HepG2 (cell line): ENCODE results near the gene SH3D21. TPM values are rescaled to one million over a fixed set of nuclear protein-coding genes. Genes with fewer than 3 reads are reported as not detected.

Experiments
- CHCHD3 ChIP-seq: sonication (generic); formaldehyde crosslinking; IDR thresholded peaks from 2 replicates; pipeline ENCODE4 v1.8.0; 2022; ENCODE audit warnings: mild to moderate bottlenecking, missing genetic modification reagents, moderate library complexity
- DMAP1 ChIP-seq: IDR thresholded peaks from 2 replicates; pipeline ENCODE4 v1.6.1; 2016
- DRAP1 ChIP-seq: IDR thresholded peaks from 2 replicates; pipeline ENCODE4 v1.6.1; 2016; ENCODE audit warnings: missing genetic modification reagents, missing compliant biosample characterization
- GZF1 ChIP-seq: sonication (generic); formaldehyde crosslinking; IDR thresholded peaks from 2 replicates; pipeline ENCODE4 v1.5.1; 2020; ENCODE audit warnings: mild to moderate bottlenecking, missing genetic modification reagents
- HNRNPH1 ChIP-seq: fragments of 200-400 bp; formaldehyde crosslinking; optimal IDR thresholded peaks from 2 replicates; pipeline ENCODE3; 2017; ENCODE audit warnings: mild to moderate bottlenecking, low read depth, low read length
- KIAA2018 ChIP-seq: sonication (generic); formaldehyde crosslinking; IDR thresholded peaks from 2 replicates; pipeline ENCODE4 v1.5.0; 2020; ENCODE audit warnings: mild to moderate bottlenecking, missing genetic modification reagents, borderline replicate concordance
- SP5 ChIP-seq: IDR thresholded peaks from 2 replicates; pipeline ENCODE4 v1.6.1; 2016; ENCODE audit warnings: low read depth, borderline replicate concordance
- ZFP36L1 ChIP-seq: sonication (generic); formaldehyde crosslinking; IDR thresholded peaks from 2 replicates; pipeline ENCODE4 v1.8.0; 2022; ENCODE audit warnings: mild to moderate bottlenecking, missing genetic modification reagents, moderate library complexity
- ZNF24 ChIP-seq: fragments of 450-650 bp; IDR thresholded peaks from 2 replicates; pipeline ENCODE4 v1.6.1; 2017; ENCODE audit warnings: antibody characterized with exemption, mild to moderate bottlenecking
- ZNF256 ChIP-seq: sonication (generic); formaldehyde crosslinking; conservative IDR thresholded peaks from 2 replicates; pipeline ENCODE4 v1.4.0; 2020; ENCODE audit warnings: missing genetic modification reagents
- ZNF446 ChIP-seq: sonication (generic); formaldehyde crosslinking; IDR thresholded peaks from 2 replicates; pipeline ENCODE4 v1.5.0; 2020; ENCODE audit warnings: mild to moderate bottlenecking, missing genetic modification reagents
- ZNF510 ChIP-seq: sonication (generic); formaldehyde crosslinking; IDR thresholded peaks from 2 replicates; pipeline ENCODE4 v1.4.0; 2020; ENCODE audit warnings: low read depth, mild to moderate bottlenecking, missing genetic modification reagents
- ZNF781 ChIP-seq: sonication (generic); formaldehyde crosslinking; IDR thresholded peaks from 2 replicates; pipeline ENCODE4 v1.5.1; 2020; ENCODE audit warnings: borderline replicate concordance, mild to moderate bottlenecking, missing genetic modification reagents; ENCODE audit errors: not compliant biosample characterization
- ZZZ3 ChIP-seq: sonication (generic); formaldehyde crosslinking; IDR thresholded peaks from 2 replicates; pipeline ENCODE4 v1.4.0; 2020; ENCODE audit warnings: missing genetic modification reagents, mild to moderate bottlenecking, borderline replicate concordance
- polyA plus RNA-seq, 8 experiments: library from polyadenylated mRNA; depleted of rRNA in 3 of 8; stranded (reverse) in 7 of 8; unstranded in 1 of 8; fragments of >200 nt; fragmentation: Illumina TruSeq in 4 of 8; extraction: Trizol in 4 of 8; gene quantifications; 2 replicates each; pipeline versions ENCODE4 v1.2.1 to v1.2.3, GENCODE V29; 2011 to 2016; ENCODE audit warnings: low read depth in 4 of 8, missing spikeins in 1 of 8, mixed read lengths in 1 of 8; ENCODE audit not compliant: insufficient read depth in 1 of 8
- total RNA-seq, 5 experiments: library from RNA; depleted of rRNA; stranded (reverse); fragments of >200 nt; fragmentation: Illumina TruSeq; extraction: Trizol; gene quantifications; 2 replicates each; pipeline ENCODE4 v1.2.3, GENCODE V29; 2016; ENCODE audit warnings: low read depth in 1 of 5
- TF ChIP-seq, protein P1 (sequence below): sonication (generic); formaldehyde crosslinking; IDR thresholded peaks from 2 replicates; pipeline ENCODE4 v1.4.0; 2020; ENCODE audit warnings: mild to moderate bottlenecking, missing genetic modification reagents
- TF ChIP-seq, protein P2 (sequence below): sonication (generic); formaldehyde crosslinking; IDR thresholded peaks from 2 replicates; pipeline ENCODE4 v1.4.0; 2020; ENCODE audit warnings: mild to moderate bottlenecking, missing genetic modification reagents
- TF ChIP-seq, protein P3 (sequence below): sonication (generic); formaldehyde crosslinking; IDR thresholded peaks from 2 replicates; pipeline ENCODE4 v1.5.0; 2020; ENCODE audit warnings: missing genetic modification reagents, mild to moderate bottlenecking, borderline replicate concordance

The SH3D21 gene
- total and polyA plus RNA-seq, 2 of the 13 experiments (the other 11 are each of a cell fraction or from before 2014, with no cell fraction given) = 5.1 to 8.6 TPM

DNA sequence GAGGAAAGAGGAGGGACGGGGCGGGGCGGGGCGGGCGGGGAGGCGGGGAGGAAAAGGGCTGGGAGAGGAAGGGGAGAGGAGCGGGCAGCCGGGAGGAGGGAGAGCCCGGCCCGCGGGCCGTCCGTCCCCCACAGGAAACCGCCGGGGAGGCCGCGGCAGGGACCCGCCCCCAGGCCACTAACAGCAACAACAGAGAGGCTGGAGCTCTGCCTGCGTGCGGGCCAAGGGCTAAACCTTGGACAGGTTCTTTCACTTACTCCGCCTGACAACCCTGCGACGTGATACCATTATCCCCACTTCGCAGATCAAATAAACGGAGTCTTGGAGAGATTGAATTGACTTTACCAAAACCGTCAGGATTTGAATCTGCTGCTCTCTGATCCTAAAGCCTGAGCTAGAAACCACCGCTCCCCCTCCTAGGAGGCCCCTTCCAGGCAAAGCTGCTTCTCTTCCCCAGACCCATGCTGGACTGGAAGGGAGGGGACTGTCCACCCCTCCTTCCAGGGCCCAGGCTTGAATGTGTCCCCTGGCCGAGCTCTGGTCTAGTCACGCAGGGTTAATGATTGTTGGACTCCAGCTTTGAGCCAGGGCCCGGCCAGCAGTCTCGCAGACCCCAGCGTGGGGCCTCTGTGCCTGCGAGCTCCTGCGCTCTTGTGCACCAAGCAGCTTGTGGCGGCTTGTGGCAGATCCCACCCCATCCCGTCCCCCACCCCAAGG is 17.6 kb downstream of the SH3D21 start, which contains the start of gene EVA1B (continued):
- TF ChIP-seq KIAA2018 (CRISPR knock-in tag) (no peak), CHCHD3 (no peak), ZZZ3 (no peak), DRAP1 (CRISPR knock-in tag) (peak; percentile 92), SP5 (0 out of 2 replicates have a peak, but pooled peaks have one; percentile 59), ZNF781 (CRISPR knock-in tag) (no peak), HNRNPH1 (no peak), ZNF256 (CRISPR knock-in tag) (no peak), ZNF446 (CRISPR knock-in tag) (no peak), ZFP36L1 (CRISPR knock-in tag) (no peak), ZNF24 (no peak; the same call in 1 of the 2 replicates), ZNF510 (CRISPR knock-in tag) (no peak), GZF1 (CRISPR knock-in tag) (no peak), DMAP1 (no peak)
- TF ChIP-seq, protein P1, sequence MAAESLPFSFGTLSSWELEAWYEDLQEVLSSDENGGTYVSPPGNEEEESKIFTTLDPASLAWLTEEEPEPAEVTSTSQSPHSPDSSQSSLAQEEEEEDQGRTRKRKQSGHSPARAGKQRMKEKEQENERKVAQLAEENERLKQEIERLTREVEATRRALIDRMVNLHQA (CRISPR knock-in tag) = no peak
- TF ChIP-seq, protein P2, sequence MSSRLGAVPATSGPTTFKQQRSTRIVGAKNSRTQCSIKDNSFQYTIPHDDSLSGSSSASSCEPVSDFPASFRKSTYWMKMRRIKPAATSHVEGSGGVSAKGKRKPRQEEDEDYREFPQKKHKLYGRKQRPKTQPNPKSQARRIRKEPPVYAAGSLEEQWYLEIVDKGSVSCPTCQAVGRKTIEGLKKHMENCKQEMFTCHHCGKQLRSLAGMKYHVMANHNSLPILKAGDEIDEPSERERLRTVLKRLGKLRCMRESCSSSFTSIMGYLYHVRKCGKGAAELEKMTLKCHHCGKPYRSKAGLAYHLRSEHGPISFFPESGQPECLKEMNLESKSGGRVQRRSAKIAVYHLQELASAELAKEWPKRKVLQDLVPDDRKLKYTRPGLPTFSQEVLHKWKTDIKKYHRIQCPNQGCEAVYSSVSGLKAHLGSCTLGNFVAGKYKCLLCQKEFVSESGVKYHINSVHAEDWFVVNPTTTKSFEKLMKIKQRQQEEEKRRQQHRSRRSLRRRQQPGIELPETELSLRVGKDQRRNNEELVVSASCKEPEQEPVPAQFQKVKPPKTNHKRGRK (CRISPR knock-in tag) = no peak
- TF ChIP-seq, protein P3, sequence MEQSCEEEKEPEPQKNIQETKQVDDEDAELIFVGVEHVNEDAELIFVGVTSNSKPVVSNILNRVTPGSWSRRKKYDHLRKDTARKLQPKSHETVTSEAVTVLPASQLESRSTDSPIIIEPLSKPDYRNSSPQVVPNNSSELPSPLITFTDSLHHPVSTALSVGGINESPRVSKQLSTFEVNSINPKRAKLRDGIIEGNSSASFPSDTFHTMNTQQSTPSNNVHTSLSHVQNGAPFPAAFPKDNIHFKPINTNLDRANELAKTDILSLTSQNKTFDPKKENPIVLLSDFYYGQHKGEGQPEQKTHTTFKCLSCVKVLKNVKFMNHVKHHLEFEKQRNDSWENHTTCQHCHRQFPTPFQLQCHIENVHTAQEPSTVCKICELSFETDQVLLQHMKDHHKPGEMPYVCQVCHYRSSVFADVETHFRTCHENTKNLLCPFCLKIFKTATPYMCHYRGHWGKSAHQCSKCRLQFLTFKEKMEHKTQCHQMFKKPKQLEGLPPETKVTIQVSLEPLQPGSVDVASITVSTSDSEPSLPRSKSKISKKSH (CRISPR knock-in tag) = no peak
